NT2/D1 (cell line): ENCODE results near the gene AFG3L2.

Source experiments
- SUZ12 ChIP-seq: IDR thresholded peaks from 2 replicates; pipeline ENCODE4 v1.6.1; 2011; ENCODE audit not compliant: insufficient read length, insufficient read depth; ENCODE audit errors: extremely low read depth
- YY1 ChIP-seq: IDR thresholded peaks from 2 replicates; pipeline ENCODE4 v1.6.1; 2011; ENCODE audit not compliant: insufficient read length, insufficient read depth
- ZNF274 ChIP-seq: IDR thresholded peaks from 2 replicates; pipeline ENCODE4 v1.6.1; 2011; ENCODE audit warnings: mild to moderate bottlenecking, low read depth, low read length

- TF ChIP-seq ZNF274: no peak
- TF ChIP-seq YY1: no peak
- TF ChIP-seq SUZ12: no peak
These were observed 49.4 kb downstream of the AFG3L2 start for GRCh38 chr18:12327510-12328178.
